GM13977 (cell line): ENCODE data around the gene PRPF18.

Source experiments
- DNase-seq: peaks from one replicate; pipeline ENCODE4 v3.0.0; 2012; ENCODE audit warnings: low spot score
- in situ Hi-C: fragments of 300-500 bp; cut with MboI; formaldehyde crosslinking; loops from one replicate; pipeline ENCODE4 v1.12.0; 2022; ENCODE audit warnings: low sequenced_read_pairs, low pct_unique_long_range_greater_than_20kb, mixed read lengths, inconsistent platforms; ENCODE audit not compliant: unreplicated experiment
- TF ChIP-seq, protein P1 (sequence below): IDR thresholded peaks from 2 replicates; pipeline ENCODE4 v1.5.1; 2012; ENCODE audit warnings: mild to moderate bottlenecking, control low read depth; ENCODE audit not compliant: insufficient read depth; ENCODE audit errors: extremely low read depth, missing control alignments

The PRPF18 gene

DNA sequence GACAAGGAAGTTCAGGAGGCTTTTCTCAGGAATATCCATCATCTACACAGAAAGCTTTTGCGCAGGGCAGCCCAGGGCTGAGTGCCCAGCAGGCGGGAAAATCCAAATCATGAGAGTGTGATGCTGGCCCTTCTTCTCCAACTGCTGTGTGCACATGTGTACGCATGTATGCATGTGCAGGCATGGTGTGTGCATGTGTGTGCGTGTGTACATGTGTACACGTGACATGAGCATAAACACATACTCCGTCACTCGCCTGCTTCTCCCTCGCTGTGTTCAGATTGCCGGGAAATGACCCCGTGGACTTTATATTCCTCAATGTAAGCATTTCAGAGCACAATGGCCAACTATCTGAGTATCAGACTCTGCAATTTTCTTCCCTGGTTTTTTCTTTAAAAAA is 85.1 kb downstream of the PRPF18 start:
- TF ChIP-seq, protein P1, sequence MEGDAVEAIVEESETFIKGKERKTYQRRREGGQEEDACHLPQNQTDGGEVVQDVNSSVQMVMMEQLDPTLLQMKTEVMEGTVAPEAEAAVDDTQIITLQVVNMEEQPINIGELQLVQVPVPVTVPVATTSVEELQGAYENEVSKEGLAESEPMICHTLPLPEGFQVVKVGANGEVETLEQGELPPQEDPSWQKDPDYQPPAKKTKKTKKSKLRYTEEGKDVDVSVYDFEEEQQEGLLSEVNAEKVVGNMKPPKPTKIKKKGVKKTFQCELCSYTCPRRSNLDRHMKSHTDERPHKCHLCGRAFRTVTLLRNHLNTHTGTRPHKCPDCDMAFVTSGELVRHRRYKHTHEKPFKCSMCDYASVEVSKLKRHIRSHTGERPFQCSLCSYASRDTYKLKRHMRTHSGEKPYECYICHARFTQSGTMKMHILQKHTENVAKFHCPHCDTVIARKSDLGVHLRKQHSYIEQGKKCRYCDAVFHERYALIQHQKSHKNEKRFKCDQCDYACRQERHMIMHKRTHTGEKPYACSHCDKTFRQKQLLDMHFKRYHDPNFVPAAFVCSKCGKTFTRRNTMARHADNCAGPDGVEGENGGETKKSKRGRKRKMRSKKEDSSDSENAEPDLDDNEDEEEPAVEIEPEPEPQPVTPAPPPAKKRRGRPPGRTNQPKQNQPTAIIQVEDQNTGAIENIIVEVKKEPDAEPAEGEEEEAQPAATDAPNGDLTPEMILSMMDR: no peak
- no peak for DNase-seq
- in situ Hi-C loops: no loop called here

- no peak for DNase-seq
- in situ Hi-C loops: no loop called here
- TF ChIP-seq, protein P1: no peak
Measured at GRCh38 chr10:13672548-13672947, 85.8 kb downstream of the PRPF18 start.

DNA sequence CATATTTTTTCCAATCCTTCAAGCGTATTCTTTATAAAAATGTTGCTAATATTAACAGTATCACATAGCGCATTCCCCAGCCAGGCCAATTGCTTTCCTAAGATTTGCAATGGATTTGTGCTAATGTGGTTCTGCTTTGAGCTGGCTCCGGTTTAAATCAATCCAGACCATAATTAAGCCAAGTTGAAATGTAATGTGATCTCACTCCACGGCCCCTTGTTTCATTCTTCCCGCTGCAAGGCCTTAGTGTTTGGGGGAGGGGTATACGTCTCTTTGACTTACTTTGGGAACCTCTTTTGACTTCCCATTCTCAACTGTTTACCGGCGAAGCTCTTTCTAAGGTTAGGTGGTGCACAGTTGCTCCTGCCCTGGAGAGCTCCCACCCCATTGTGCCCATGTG is 86.4 kb downstream of the PRPF18 start:
- no peak for DNase-seq
- in situ Hi-C loops: no loop called here
- TF ChIP-seq, protein P1: no peak

GRCh38 chr10:13674645-13675588 is 88.2 kb downstream of the PRPF18 start:
- TF ChIP-seq, protein P1: no peak
- in situ Hi-C loops: no loop called here
- DNase-seq: no peak

DNA sequence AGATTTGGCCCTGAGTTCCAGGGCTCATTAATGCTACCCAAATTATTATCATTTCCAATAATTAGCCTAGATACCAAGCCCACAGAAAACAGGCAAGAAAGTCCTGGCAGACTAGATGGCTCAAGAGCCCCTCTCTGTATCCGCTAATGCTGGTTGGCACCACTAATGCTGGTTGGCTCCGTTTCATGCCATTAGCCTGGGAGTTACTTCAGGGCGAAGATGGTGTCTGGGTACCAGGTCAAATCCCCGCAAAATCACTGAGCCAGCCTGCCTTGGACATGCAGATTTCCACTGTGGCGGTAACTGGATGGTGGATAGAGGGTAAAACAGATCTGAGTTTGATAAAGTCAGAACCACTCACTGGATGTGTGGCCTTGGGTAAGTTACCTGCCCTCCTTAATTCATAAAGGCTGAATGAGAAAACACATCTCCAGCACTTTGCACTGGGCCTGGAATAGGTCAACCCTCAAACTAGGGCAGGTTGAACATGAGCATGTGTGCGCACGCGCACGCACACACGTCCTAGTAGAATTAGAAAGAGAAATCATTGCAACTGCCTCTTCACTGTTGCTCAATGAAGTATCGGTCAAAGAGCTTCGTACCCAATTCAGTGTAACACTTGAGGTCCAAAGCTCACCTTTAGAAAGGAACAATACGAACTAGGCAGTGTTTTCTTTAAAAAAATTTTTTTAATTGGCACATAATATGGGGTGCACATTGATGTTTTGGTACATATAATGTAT is 91.5 kb downstream of the PRPF18 start:
- TF ChIP-seq, protein P1: no peak
- in situ Hi-C loops: no loop called here
- no peak for DNase-seq
